IPS-18c (cell line): ENCODE data around the gene CDK19.
"Not testable (repeated sequence)": the region's sequence is repeated elsewhere in the genome, so short reads cannot be mapped to it uniquely, and the experiment has no call there.

ENCODE experiments used
- H3K4me3 ChIP-seq: 2 replicates; pipeline ENCODE4 v1.7.0; 2013; ENCODE audit warnings: low read depth, mild to moderate bottlenecking, low read length, moderate library complexity; ENCODE audit not compliant: insufficient read depth
- H3K9me3 ChIP-seq: one replicate; pipeline ENCODE4 v1.6.1; 2013; ENCODE audit warnings: mild to moderate bottlenecking, low read length, moderate library complexity; ENCODE audit not compliant: control insufficient read depth, insufficient read depth

CDK19 gene

DNA sequence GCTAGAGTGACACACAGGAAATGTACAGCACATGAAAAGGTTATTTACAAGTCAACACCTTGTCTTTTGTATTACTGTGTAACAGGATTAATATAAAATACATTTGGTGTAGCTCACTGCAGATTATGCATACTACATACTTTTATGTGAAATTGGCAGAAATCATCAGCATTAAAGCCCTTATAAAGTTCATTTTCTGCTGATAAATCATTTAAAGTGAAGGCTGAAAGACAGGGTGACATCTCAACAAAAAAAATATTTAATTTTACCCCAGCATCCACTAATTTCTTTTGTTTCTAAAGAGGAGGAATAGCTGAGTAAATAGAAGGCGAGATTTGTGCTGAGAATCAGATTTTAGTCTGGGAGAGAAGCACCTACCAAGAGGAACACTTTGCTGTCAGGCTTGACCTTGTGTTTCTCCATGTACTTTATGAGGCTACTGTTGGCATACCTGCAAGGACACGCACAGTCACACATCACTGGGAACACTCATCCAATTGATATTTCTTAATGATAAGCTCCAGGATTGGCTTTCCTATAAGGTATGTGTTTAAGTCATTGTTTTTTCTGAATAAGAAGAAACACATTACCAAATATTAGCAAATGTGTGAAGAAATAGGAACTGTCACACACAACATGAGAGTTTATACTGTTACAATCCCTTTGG lies 192.2 kb downstream of the CDK19 start:
- H3K9me3 ChIP-seq: no peaks in the 10 kb centered on the region
- no peak overlapping the region for H3K4me3 ChIP-seq

DNA sequence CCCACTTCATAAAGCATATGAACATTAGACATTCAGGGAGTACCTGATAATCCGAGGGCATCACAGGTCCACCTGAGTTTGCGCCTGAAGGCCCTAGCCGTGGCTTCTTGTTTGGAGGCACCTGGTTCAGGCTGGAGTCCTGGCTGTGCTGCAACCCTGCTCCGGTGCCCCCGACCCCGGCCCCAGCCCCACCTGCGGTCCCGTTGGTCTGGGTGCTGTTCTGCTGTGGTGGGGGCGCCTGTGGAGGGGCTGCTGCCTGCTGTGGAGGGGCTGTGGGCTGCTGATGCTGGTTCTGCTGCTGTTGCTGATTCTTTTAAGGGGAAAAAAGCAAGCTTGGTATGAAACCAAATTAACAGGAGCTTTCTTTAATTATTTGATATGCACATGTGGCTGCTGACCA lies 194.2 kb downstream of the CDK19 start:
- H3K4me3 ChIP-seq: no peak overlapping the region
- H3K9me3 ChIP-seq: no peaks in the 10 kb centered on the region

DNA sequence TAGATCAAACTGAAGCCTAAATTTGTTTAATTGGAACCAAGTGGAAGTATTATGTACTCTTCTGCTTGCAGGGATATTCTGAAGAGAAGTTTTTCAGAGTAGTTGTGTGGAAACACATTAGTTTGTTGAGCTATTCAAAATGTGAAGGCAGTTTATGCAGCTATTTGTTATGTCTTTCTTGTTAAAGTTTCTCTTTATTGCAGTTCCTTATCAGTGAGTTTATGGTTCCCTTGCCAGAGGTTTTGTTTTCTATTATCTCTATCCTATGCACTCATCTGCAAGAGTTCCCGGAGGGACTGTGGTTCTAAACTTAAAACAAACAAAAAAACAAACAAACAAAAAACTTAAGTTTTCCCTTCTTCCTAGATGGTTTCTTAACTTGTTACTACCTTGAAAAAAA lies 195.2 kb downstream of the CDK19 start:
- Histone ChIP-seq H3K4me3 (no peak overlapping the region), H3K9me3 (no peaks in the 10 kb centered on the region)

DNA sequence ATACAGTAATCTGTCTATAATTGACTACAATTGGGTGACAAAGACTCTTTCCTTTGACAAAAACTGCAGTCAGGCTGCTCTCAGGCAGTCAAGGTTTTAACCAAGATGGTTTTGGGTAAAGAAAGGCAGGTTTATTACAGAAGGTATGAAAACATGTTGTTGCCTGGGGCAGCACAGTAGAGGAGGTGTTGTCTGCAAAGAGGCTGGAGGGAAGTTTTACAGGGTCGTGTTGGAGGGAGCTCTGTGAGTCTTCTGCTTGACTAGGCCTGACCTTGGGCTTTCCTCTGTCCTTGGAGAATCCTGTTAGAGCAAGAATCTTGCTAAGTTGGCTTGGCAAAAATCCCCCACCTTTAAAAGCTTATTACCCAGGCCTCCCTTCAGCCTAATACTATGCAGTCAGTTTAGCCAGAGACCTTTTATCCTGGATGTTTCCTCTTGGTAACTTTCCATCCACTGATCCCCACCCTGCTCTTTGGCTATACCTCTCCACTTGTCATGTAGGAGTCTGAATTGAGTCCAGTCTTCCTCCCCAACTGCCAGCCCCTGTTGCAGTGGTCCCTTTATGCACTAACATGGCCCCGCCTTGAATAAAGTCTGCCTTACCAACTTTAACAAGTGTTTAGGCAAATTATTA lies 195.9 kb downstream of the CDK19 start:
- no peak overlapping the region for H3K4me3 ChIP-seq
- H3K9me3 ChIP-seq: no peaks in the 10 kb centered on the region

DNA sequence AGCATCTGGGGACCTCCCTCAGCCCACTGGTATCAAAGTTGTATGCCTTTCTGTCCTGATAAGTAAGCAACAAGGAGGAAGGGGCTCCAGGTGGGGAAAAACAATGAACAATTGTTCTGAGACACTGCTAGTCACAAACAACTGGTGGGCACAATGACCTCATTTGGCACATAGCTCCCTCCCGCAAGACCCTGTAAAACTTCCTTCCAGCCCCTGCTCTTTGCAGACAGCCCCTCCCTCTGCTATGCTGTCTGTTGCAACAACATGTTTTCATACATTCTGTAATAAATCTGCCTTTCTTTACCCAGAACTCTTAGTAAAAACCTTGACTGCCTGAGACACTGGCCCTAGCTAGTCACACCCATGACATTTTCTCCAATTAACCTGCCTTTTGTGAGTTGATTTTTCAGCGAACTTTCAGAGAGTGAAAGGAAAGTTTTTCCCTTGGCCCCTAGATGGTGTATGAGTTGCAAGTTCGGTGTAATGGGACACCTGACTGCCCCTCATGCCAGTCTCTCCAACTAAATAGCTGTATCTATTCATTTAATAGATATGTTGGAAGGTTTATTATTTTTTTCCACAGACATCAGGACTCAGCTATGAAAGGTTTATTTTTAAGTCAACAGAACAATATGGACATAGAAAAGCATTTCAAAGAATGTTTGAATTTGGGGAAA lies 196.5 kb downstream of the CDK19 start:
- Histone ChIP-seq H3K4me3 (no peak overlapping the region), H3K9me3 (no peaks in the 10 kb centered on the region)

DNA sequence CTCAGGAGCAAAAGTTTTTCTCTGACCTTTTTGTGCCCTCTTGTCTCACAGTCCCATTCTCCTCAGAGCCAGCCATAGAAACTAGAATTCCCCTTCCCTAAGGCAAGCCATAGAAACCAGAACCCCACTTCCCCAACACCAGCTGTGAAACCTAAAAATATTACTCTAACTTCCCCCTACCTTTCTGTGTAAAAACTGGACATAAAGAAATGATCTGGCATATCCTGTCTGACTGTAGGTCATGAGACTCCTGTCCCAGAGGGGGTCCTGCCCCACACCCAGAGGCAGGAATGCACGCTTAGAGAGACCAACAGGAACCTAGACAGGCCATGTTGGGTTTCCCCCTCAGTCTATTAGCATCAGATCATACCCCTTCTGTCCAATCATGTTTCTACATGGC lies 198.2 kb downstream of the CDK19 start:
- Histone ChIP-seq H3K4me3 (no peak overlapping the region), H3K9me3 (no peaks in the 10 kb centered on the region)

DNA sequence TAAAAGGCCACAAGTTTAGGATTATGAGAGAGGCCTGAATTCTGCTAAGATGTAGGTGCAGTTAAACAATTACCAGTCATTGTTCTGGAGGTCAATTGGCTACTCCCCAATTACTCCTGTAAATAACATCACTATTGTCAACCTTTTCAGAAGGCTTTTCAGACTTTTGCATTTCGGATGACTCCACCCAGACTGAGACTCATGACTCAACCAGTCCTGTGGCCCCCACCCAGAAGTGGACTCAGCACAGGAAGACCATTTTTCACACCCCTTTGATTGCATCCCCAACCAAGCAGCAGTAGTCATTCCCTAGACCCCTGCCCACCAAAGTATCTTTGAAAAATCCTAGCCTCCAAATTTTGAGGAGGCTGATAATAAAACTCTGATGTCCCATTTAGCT lies 199.5 kb downstream of the CDK19 start:
- Histone ChIP-seq H3K9me3 (no peaks in the 10 kb centered on the region), H3K4me3 (no peak overlapping the region)

DNA sequence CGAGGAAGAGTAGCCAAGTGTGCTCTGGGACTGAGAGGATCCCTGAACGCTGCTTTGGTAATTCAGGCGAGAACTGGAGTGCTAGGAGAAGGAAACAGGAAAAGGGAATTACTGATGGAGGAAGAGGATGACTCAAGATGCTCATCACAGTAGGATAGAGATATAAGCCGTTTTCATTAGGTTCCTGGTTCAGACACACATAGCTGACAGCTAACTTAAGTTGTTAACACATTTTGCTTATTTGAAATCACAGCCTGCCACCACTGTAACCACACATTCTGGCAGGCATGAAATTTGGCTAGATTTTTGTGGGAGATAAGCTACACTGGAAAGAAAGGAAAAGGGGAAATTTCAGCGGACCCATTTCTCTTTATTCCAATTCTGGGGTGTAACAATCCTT lies 200.7 kb downstream of the CDK19 start:
- H3K4me3 ChIP-seq: no peak overlapping the region
- no peaks in the 10 kb centered on the region for H3K9me3 ChIP-seq

DNA sequence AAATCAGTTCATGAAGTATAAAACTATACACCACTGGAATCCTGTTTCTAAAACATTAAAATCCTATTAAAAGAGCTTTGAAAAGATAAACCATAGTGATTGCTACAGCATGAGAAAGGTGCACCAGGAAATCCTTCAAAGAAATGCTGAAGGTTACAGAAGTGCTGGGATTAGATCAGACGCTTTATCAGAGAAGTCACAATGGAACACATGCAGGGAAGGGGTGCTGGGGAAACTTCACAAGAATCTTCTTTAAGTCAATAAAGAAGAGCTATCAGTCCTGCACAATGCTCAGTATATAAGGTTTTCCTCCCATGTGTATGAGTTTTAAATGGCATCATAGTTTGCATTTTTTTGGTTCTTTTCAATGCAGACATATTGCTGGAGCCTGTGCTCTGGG lies 201.2 kb downstream of the CDK19 start:
- no peak overlapping the region for H3K4me3 ChIP-seq
- H3K9me3 ChIP-seq: no peaks in the 10 kb centered on the region

DNA sequence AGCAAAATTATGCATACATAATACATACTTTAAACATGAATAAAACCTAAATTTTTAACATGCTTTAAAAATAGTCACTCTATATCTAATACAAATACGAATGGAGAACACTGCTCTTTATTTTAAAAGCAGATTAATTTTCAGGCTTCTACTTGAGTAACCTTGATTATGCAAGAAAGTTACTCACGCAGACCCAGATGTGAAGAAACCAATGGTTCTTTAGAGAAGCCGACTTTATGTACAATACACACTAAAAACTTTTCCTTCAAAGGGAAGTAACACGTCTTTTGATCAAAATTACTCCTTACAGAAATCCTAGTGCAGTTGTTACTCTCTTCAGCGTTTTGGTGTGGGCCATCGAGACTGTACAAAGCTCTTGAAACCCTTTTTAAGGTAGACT lies 201.9 kb downstream of the CDK19 start:
- H3K9me3 ChIP-seq: no peaks in the 10 kb centered on the region

DNA sequence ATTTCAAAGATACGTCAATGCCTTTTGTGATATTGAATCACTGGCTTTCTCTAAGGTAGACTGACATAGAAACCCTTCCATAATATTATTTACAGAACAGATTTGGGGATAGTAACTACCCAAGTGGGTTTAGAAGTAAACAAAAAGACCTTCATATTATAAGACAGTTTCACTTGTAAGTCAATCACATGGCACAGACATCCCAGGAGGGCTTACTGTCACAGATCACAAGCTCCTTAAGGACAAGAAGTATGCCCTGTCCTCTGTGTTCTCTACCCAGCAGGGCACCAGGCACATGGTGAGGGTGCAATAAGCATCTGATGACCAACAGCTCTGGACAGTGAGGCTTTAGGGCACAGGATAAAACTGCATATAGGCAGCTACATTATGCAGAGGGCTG lies 203.0 kb downstream of the CDK19 start:
- no peak overlapping the region for H3K4me3 ChIP-seq
- no peaks in the 10 kb centered on the region for H3K9me3 ChIP-seq

More for the DNA sequence above, 201.9 kb downstream of the CDK19 start:
- H3K4me3 ChIP-seq: no peak overlapping the region

DNA sequence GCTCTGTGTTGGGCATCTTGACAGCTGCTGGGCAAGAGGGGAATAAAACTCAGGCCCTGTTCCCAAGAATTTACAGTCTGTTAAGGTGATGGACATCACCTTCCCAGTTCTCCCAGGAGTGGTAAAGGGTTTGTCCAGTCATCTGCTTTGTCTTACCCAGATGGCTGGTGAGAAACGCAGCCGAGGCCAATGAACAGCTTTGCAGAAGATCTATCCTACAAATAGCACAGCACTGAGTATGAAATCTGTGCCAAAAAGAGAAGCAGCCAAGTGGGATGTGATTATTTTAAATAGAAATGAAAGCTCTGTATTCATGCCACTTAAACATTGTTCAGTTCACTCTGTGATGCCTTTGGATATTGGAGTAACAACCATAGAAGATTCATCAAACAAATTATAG lies 206.2 kb downstream of the CDK19 start:
- H3K4me3 ChIP-seq: no peak overlapping the region
- no peaks in the 10 kb centered on the region for H3K9me3 ChIP-seq

DNA sequence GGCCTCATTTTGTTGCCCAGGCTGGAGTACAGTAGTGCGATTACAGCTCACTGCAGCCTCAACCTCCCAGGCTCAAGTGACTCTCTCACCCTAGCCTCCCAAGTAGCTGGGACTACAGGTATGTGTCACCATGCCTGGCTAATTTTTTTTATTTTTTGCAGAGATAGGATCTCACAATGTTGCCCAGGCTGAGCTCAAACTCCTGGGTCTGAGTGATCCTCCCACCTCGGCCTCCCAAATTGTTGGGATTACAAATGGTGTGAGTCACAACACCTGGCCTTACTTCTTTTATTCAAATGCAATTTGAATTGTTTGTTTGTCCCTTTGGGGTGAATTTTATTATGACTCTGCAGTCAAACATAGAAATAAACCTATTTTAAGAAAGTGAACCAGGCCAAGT lies 207.1 kb downstream of the CDK19 start:
- no peak overlapping the region for H3K4me3 ChIP-seq
- H3K9me3 ChIP-seq: no peaks in the 10 kb centered on the region

DNA sequence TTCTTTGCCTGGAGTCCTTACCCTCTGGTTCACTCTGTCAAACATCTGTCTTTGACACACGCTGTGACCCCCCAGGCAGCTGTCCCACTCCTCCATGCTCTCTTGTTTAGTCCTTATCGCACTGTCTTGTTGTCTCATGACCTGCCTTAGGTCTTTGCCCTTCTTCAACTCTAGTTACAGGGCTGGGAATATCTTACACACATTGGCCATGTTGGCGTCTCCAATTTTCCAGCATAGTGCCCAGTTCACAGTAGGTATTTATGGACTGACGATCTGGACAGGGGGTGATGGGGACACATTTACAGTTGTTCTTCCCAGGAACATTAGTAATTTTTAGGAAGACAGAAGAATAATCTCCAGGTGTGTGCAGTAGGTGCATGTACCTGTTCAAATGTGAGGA lies 209.1 kb downstream of the CDK19 start:
- Histone ChIP-seq H3K4me3 (no peak overlapping the region), H3K9me3 (no peaks in the 10 kb centered on the region)

DNA sequence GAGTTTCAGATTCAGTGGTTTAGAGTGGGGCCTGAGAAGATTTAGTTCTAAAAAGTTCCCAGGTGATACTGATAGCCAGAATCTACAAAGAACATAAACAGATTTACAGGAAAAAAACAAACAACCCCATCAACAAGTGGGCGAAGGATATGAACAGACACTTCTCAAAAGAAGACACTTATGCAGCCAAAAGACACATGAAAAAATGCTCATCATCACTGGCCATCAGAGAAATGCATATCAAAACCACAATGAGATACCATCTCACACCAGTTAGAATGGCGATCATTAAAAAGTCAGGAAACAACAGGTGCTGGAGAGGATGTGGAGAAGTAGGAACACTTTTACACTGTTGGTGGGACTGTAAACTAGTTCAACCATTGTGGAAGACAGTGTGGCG lies 214.6 kb downstream of the CDK19 start:
- not testable (repeated sequence) for H3K9me3 ChIP-seq, H3K4me3 ChIP-seq

DNA sequence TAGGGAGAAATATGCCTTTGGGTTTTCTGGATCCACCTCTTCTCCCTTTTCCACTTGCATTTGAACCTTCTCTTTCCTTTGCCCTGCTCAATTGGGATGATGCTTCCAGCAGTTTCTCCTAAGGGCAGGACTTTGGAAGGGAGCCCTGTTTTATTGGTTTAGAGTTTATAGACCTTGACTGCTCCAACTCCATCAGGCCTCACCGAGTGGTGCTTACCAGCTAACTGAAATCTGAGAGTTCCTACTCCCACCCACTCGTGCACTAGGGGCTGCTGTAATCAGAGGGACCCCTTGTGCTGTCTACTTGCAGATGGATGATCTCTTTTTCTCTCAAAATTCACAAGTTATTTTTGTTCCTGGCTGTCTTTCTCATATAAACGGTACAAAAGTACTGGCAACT lies 217.5 kb downstream of the CDK19 start:
- no peaks in the 10 kb centered on the region for H3K9me3 ChIP-seq
- H3K4me3 ChIP-seq: no peak overlapping the region

DNA sequence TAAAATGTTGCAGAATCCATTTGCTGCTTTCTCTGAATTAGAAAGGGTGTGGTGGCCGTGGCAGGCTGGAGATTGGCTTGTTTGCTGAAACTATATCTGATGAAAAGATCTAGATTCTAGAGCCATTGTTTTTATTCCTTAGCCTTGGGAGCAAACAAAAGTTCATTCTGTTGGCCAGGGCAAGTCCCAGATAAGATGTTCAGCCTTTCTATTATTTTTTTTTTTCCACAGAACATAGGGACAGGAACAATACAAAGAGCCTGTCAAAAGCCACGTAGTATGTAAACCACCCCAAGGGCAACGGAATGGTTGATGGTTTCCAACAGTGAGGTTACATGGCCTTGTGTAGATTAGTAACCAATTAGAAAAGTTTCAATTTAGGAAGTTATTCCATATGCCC lies 218.9 kb downstream of the CDK19 start:
- Histone ChIP-seq H3K9me3 (no peaks in the 10 kb centered on the region), H3K4me3 (no peak overlapping the region)

DNA sequence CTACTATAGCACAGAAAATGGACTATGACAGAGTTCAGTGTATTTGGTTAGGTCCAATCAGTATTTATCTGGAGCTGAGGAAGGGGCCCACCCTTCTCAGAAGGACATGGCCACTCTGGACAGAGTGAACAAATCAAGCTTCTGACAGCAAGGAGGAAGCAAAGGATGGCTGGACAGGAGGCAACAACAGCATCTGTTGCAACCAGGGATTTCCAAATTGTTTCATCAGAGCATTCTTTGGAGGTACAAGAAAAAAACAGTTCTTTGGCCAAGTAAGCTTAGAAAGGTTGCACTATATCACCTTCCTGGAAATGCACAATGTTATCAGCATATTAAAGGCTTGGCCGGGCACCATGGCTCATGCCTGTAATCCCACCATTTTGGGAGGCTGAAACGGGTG lies 220.2 kb downstream of the CDK19 start:
- Histone ChIP-seq H3K4me3 (no peak overlapping the region), H3K9me3 (no peaks in the 10 kb centered on the region)
